Epithelial cell of proximal tubule (primary cell): ENCODE measurements around the gene COL20A1. TPM values are rescaled to one million over a fixed set of nuclear protein-coding genes. Genes with fewer than 3 reads are reported as not detected.

ENCODE experiments used
- DNase-seq: peaks from one replicate; pipeline ENCODE4 v3.0.0-alpha.2; 2011; ENCODE audit warnings: low read depth
- H3K4me3 ChIP-seq: 2 replicates; pipeline ENCODE4 v1.5.1; 2011; ENCODE audit warnings: low read depth, mild to moderate bottlenecking, low read length
- CTCF ChIP-seq: conservative IDR thresholded peaks from 2 replicates; pipeline ENCODE4 v1.5.1; 2012; ENCODE audit warnings: low read depth, mild to moderate bottlenecking, low read length
- total RNA-seq: library from RNA; depleted of rRNA; stranded (reverse); fragments of >200 nt; gene quantifications from 2 replicates; pipeline ENCODE4 v1.2.3, GENCODE V29; 2015

COL20A1 gene
- total RNA-seq, 1 donor from 2014 or later, result not detected

DNA sequence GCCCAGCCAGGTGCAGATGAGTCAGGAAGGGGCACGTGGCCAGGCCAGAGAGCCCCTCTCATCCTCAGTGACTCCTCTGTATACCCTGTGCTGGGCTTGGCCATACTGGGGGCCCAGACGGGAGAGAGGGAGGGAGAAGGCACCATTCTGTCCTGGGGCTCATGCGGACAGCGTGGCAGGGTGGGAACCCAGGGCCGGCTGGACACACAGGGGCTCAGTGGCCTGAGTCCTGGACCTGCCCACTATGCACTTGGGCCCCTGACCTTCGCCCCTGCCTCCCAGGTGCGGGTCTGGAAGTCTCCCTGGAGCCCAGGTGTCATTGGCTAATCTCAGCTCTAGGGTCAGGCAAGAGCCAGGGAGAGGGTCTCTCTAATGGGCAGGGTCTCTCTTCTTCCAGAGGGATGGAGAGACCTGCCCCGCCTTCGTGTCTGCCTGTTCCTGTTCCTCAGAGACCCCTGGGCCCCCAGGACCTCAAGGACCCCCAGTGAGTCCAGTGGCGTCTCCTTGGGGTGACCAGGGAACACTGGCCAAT is 27.7 kb downstream of the COL20A1 start:
- no peak for DNase-seq
- no peak overlapping the region for H3K4me3 ChIP-seq
- no peak for TF ChIP-seq CTCF

GRCh38 chr20:63321148-63321831 is 28.3 kb downstream of the COL20A1 start:
- no peak overlapping the region for H3K4me3 ChIP-seq
- no peak for TF ChIP-seq CTCF
- no peak for DNase-seq

- H3K4me3 ChIP-seq, result no peak overlapping the region
- DNase-seq, result no peak
- no peak for TF ChIP-seq CTCF
Measured at GRCh38 chr20:63322146-63322932, 29.4 kb downstream of the COL20A1 start.

DNA sequence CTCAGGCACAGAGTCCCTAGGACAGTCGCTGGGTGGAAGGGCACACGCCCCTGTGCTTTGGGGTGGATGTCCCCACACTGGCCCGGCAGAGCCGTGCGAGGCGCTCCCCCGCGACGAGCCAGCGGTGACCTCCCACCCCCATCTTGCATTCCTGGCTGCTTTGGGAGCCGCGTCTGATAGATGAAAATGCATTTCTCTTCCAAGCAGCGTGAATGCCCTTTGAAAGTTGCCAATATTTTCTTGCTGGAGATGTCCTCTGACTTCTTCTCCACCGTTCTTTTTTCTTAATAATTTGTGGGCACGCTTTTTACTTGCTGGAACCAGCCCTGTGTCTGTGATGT is 29.9 kb downstream of the COL20A1 start:
- no peak for DNase-seq
- no peak for TF ChIP-seq CTCF
- no peak overlapping the region for H3K4me3 ChIP-seq

DNA sequence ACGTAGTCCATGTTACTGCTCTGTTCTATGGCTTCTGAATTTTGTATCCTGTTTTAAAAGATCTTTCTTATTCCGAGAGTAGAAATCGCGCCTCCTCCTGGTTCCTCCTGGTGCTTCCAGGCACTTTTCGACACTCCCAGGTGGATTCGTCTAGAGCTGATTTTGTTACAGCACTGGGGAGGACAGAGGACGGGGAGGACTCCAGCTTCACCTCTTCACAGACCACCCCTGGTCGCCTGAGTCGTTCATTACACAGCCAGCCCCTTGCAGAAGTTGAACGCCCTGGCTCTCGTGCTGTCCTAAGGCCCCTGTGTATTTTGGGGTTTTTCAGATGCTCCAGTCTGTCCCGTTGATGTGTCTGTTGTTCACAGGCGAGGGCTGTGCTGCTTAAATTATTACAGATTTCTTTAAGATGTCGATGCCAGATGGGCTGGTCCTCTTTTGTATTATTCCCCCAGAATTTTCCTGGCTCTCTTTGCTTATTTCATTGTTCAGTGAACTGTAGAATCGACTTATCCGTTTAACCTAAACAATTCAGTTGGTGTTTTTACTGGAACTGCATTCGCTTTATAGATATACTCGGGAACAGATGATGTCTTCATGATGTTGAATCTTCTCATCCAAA is 30.5 kb downstream of the COL20A1 start:
- no peak for TF ChIP-seq CTCF
- H3K4me3 ChIP-seq, result no peak overlapping the region

DNA sequence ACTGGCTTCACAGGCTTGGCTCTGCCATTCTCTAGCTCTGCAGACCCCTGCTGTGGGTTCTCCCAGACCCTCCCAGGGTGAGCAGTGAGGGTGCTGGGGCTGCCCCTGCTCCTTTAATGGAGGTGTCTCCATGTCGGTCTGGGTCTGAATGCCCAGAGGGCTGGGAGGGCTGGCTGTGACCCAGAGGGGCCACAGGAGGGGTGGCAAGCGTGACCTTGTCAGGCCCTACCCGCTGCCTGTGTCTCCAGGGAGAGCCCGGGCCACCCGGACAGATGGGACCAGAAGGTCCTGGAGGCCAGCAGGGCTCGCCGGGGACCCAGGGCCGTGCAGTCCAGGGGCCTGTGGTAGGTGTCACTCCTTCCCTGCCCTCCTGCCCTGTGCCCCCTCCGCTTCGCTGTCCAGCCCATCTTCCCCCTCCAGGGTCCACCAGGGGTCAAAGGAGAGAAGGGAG is 32.1 kb downstream of the COL20A1 start:
- TF ChIP-seq CTCF, result no peak
- H3K4me3 ChIP-seq, result no peak overlapping the region

More for the DNA sequence above, 30.5 kb downstream of the COL20A1 start:
- no peak for DNase-seq

More for the DNA sequence above, 32.1 kb downstream of the COL20A1 start:
- no peak for DNase-seq
